CD8-positive, alpha-beta memory T cell (primary cell): ENCODE results near the gene CENPW. TPM values are rescaled to one million over a fixed set of nuclear protein-coding genes. Genes with fewer than 3 reads are reported as not detected.
A peak's percentile ranks its signal among the peaks of the same experiment; 100 is the strongest.

Experiments
- CTCF ChIA-PET: fragments of 350-600 bp; sonication (Branson Sonifier 250); formaldehyde crosslinking; loops from one replicate; lab custom pipeline; 2021; ENCODE audit warnings: antibody characterized with exemption; lab: Charles Lee
- POLR2A ChIA-PET: fragments of 350-600 bp; sonication (Branson Sonifier 250); formaldehyde crosslinking; loops from one replicate; lab custom pipeline; 2021; ENCODE audit warnings: antibody characterized with exemption; lab: Charles Lee
- DNase-seq, 5 donors: peaks; one replicate each; pipeline versions ENCODE4 v3.0.0 to v3.0.0-alpha.2; 2020 to 2022; ENCODE audit warnings: mixed read lengths in 1 of 5
- H3K27ac ChIP-seq: one replicate; pipeline ENCODE4 v1.7.0; 2013; ENCODE audit warnings: low read depth, mild to moderate bottlenecking, low read length, moderate library complexity
- H3K27me3 ChIP-seq: 2 replicates; pipeline ENCODE4 v1.7.0; 2013; ENCODE audit warnings: low read length, mild to moderate bottlenecking; ENCODE audit not compliant: insufficient read depth, poor library complexity, severe bottlenecking
- H3K36me3 ChIP-seq: 2 replicates; pipeline ENCODE4 v1.7.0; 2013; ENCODE audit warnings: mild to moderate bottlenecking, low read length, moderate library complexity; ENCODE audit not compliant: insufficient read depth
- H3K4me1 ChIP-seq: 2 replicates; pipeline ENCODE4 v1.7.0; 2013; ENCODE audit warnings: mild to moderate bottlenecking, low read length, moderate library complexity; ENCODE audit not compliant: insufficient read depth
- H3K4me3 ChIP-seq: 2 replicates; pipeline ENCODE4 v1.7.0; 2013; ENCODE audit warnings: mild to moderate bottlenecking, low read length
- H3K9me3 ChIP-seq: 2 replicates; pipeline ENCODE4 v1.7.0; 2013; ENCODE audit warnings: mild to moderate bottlenecking, low read length
- H3K27ac Mint-ChIP-seq, 8 donors: one replicate each; pipeline ENCODE4 v1.8.0; 2020 to 2021; ENCODE audit warnings: mixed read lengths in 8 of 8, mild to moderate bottlenecking in 6 of 8, inconsistent platforms in 3 of 8, moderate library complexity in 3 of 8
- H3K27me3 Mint-ChIP-seq, 2 donors: one replicate each; pipeline ENCODE4 v1.8.0; 2020 to 2021; ENCODE audit warnings: mixed read lengths in 2 of 2, mild to moderate bottlenecking in 1 of 2, moderate library complexity in 1 of 2
- H3K36me3 Mint-ChIP-seq, 3 donors: one replicate each; pipeline ENCODE4 v1.8.0; 2020 to 2021; ENCODE audit warnings: mixed read lengths in 3 of 3, inconsistent platforms in 1 of 3, mild to moderate bottlenecking in 1 of 3
- H3K4me1 Mint-ChIP-seq, 3 donors: one replicate each; pipeline ENCODE4 v1.8.0; 2020 to 2021; ENCODE audit warnings: mixed read lengths in 3 of 3, inconsistent platforms in 1 of 3, mild to moderate bottlenecking in 1 of 3
- H3K4me3 Mint-ChIP-seq, 7 donors: one replicate each; pipeline ENCODE4 v1.8.0; 2020 to 2021; ENCODE audit warnings: mixed read lengths in 7 of 7, mild to moderate bottlenecking in 6 of 7, moderate library complexity in 4 of 7, inconsistent platforms in 2 of 7
- H3K9me3 Mint-ChIP-seq, 5 donors: one replicate each; pipeline ENCODE4 v1.8.0; 2020 to 2022; ENCODE audit warnings: mixed read lengths in 5 of 5, mild to moderate bottlenecking in 3 of 5, moderate library complexity in 2 of 5, inconsistent platforms in 1 of 5
- polyA plus RNA-seq: library from polyadenylated mRNA; unstranded; fragments of 300-500 nt; fragmentation: Illumina TruSeq; gene quantifications from one replicate; pipeline ENCODE4 v1.2.3, GENCODE V29; 2021
- total RNA-seq, 2 experiments: library from RNA; stranded (reverse); gene quantifications; one replicate each; pipeline ENCODE4 v1.2.3, GENCODE V29; 2021

The CENPW gene
- total and polyA plus RNA-seq, 3 experiments from 2014 or later = 3.1 to 54.1 (median 50.0) TPM

- H3K4me1 Mint-ChIP-seq = no peaks in the 10 kb centered on the region
- no peak overlapping the region for H3K4me3 ChIP-seq
- peaks cover 0 to 6% of the 10 kb centered on the region in 2 donors for H3K27me3 Mint-ChIP-seq
- H3K9me3 Mint-ChIP-seq = no peaks in the 10 kb centered on the region
- no peaks in the 10 kb centered on the region for H3K36me3 ChIP-seq
- no peak overlapping the region for H3K4me3 Mint-ChIP-seq
- POLR2A ChIA-PET = no interaction called here
- no peak for DNase-seq
- CTCF ChIA-PET = no interaction called here
- H3K27ac Mint-ChIP-seq = no peak overlapping the region
- no peaks in the 10 kb centered on the region for H3K4me1 ChIP-seq
- H3K27me3 ChIP-seq = no peaks in the 10 kb centered on the region
- H3K27ac ChIP-seq = no peak overlapping the region
- no peaks in the 10 kb centered on the region for H3K36me3 Mint-ChIP-seq
- H3K9me3 ChIP-seq = no peaks in the 10 kb centered on the region
Observed at GRCh38 chr6:126313941-126314340, 26.0 kb upstream of the CENPW start.

GRCh38 chr6:126318797-126319196 lies 21.1 kb upstream of the CENPW start:
- Mint-ChIP-seq H3K9me3 (no peaks in the 10 kb centered on the region), H3K36me3 (no peaks in the 10 kb centered on the region), H3K4me3 (no peak overlapping the region), H3K4me1 (no peaks in the 10 kb centered on the region), H3K27me3 (peaks cover 2 to 14% of the 10 kb centered on the region in 2 donors), H3K27ac (no peak overlapping the region)
- no peaks in the 10 kb centered on the region for H3K9me3 ChIP-seq
- H3K4me3 ChIP-seq = no peak overlapping the region
- no peaks in the 10 kb centered on the region for H3K36me3 ChIP-seq
- POLR2A ChIA-PET = no interaction called here
- no peak overlapping the region for H3K27ac ChIP-seq
- DNase-seq = no peak
- no peaks in the 10 kb centered on the region for H3K4me1 ChIP-seq
- no peaks in the 10 kb centered on the region for H3K27me3 ChIP-seq
- CTCF ChIA-PET = no interaction called here

- Mint-ChIP-seq H3K4me1 (no peaks in the 10 kb centered on the region), H3K36me3 (no peaks in the 10 kb centered on the region), H3K27me3 (no peaks in the 10 kb centered on the region), H3K27ac (no peak overlapping the region), H3K4me3 (no peak overlapping the region), H3K9me3 (peaks cover 0 to 2% (median 0%) of the 10 kb centered on the region in 5 donors)
- Histone ChIP-seq H3K4me3 (no peak overlapping the region), H3K36me3 (no peaks in the 10 kb centered on the region), H3K9me3 (no peaks in the 10 kb centered on the region), H3K27me3 (no peaks in the 10 kb centered on the region), H3K27ac (no peak overlapping the region), H3K4me1 (no peaks in the 10 kb centered on the region)
- ChIA-PET POLR2A (no interaction called here), CTCF (no interaction called here)
- DNase-seq = no peak
Observed at GRCh38 chr6:126333729-126334128, 6.2 kb upstream of the CENPW start.

- no peak overlapping the region for H3K4me3 Mint-ChIP-seq
- POLR2A ChIA-PET = no interaction called here
- H3K36me3 Mint-ChIP-seq = no peaks in the 10 kb centered on the region
- CTCF ChIA-PET = no interaction called here
- Histone ChIP-seq H3K36me3 (no peaks in the 10 kb centered on the region), H3K9me3 (no peaks in the 10 kb centered on the region), H3K27ac (no peak overlapping the region), H3K27me3 (no peaks in the 10 kb centered on the region), H3K4me1 (no peaks in the 10 kb centered on the region), H3K4me3 (no peak overlapping the region)
- H3K27ac Mint-ChIP-seq = no peak overlapping the region
- H3K4me1 Mint-ChIP-seq = no peaks in the 10 kb centered on the region
- DNase-seq = no peak
- H3K27me3 Mint-ChIP-seq = no peaks in the 10 kb centered on the region
- peaks cover 0 to 2% (median 0%) of the 10 kb centered on the region in 5 donors for H3K9me3 Mint-ChIP-seq
Observed at GRCh38 chr6:126335210-126335609, 4.7 kb upstream of the CENPW start.

GRCh38 chr6:126337323-126337722 lies 2.6 kb upstream of the CENPW start:
- ChIA-PET POLR2A (no interaction called here), CTCF (no interaction called here)
- no peak overlapping the region for H3K27ac ChIP-seq
- no peaks in the 10 kb centered on the region for H3K36me3 Mint-ChIP-seq
- H3K4me3 Mint-ChIP-seq = no peak overlapping the region
- no peaks in the 10 kb centered on the region for H3K27me3 Mint-ChIP-seq
- peaks cover 0 to under 1% (median 0%) of the 10 kb centered on the region in 5 donors for H3K9me3 Mint-ChIP-seq
- H3K9me3 ChIP-seq = no peaks in the 10 kb centered on the region
- H3K36me3 ChIP-seq = no peaks in the 10 kb centered on the region
- H3K27ac Mint-ChIP-seq = no peak overlapping the region
- DNase-seq = no peak
- no peak overlapping the region for H3K4me3 ChIP-seq
- peaks cover 9% of the 10 kb centered on the region for H3K4me1 ChIP-seq
- no peaks in the 10 kb centered on the region for H3K27me3 ChIP-seq
- H3K4me1 Mint-ChIP-seq = peaks cover 8 to 9% (median 8%) of the 10 kb centered on the region in 3 donors

GRCh38 chr6:126341126-126341525 lies 1.2 kb downstream of the CENPW start:
- ChIA-PET CTCF (no interaction called here), POLR2A (no interaction called here)
- Mint-ChIP-seq H3K27me3 (no peaks in the 10 kb centered on the region), H3K27ac (peak overlapping the region in 2 of 8 donors; percentile 22 to 76), H3K4me3 (peak overlapping the region in 4 of 7 donors; percentile 10 to 49 (median 34)), H3K9me3 (no peaks in the 10 kb centered on the region), H3K4me1 (peaks cover 8 to 14% (median 9%) of the 10 kb centered on the region in 3 donors), H3K36me3 (no peaks in the 10 kb centered on the region)
- Histone ChIP-seq H3K27ac (peak overlapping the region; percentile 51), H3K36me3 (no peaks in the 10 kb centered on the region), H3K4me1 (peaks cover 9% of the 10 kb centered on the region), H3K4me3 (peak overlapping the region; percentile 84), H3K9me3 (no peaks in the 10 kb centered on the region), H3K27me3 (no peaks in the 10 kb centered on the region)
- no peak for DNase-seq

- Histone ChIP-seq H3K9me3 (no peaks in the 10 kb centered on the region), H3K27ac (no peak overlapping the region), H3K36me3 (no peaks in the 10 kb centered on the region), H3K4me3 (no peak overlapping the region), H3K4me1 (peaks cover 9% of the 10 kb centered on the region), H3K27me3 (no peaks in the 10 kb centered on the region)
- H3K36me3 Mint-ChIP-seq = no peaks in the 10 kb centered on the region
- no peak overlapping the region for H3K4me3 Mint-ChIP-seq
- no peak overlapping the region for H3K27ac Mint-ChIP-seq
- ChIA-PET POLR2A (no interaction called here), CTCF (no interaction called here)
- DNase-seq = no peak
- no peaks in the 10 kb centered on the region for H3K9me3 Mint-ChIP-seq
- peaks cover 8 to 14% (median 9%) of the 10 kb centered on the region in 3 donors for H3K4me1 Mint-ChIP-seq
- no peaks in the 10 kb centered on the region for H3K27me3 Mint-ChIP-seq
Observed at GRCh38 chr6:126344181-126344580, 4.3 kb downstream of the CENPW start.

GRCh38 chr6:126351960-126352359 lies 12.0 kb downstream of the CENPW start:
- no peak overlapping the region for H3K4me3 Mint-ChIP-seq

GRCh38 chr6:126352514-126352913 lies 12.6 kb downstream of the CENPW start:
- no peaks in the 10 kb centered on the region for H3K9me3 ChIP-seq
- CTCF ChIA-PET = no interaction called here

More at GRCh38 chr6:126351960-126352359, 12.0 kb downstream of the CENPW start:
- Histone ChIP-seq H3K4me3 (no peak overlapping the region), H3K27me3 (no peaks in the 10 kb centered on the region), H3K36me3 (no peaks in the 10 kb centered on the region), H3K9me3 (no peaks in the 10 kb centered on the region), H3K4me1 (no peaks in the 10 kb centered on the region), H3K27ac (no peak overlapping the region)
- Mint-ChIP-seq H3K36me3 (no peaks in the 10 kb centered on the region), H3K4me1 (no peaks in the 10 kb centered on the region), H3K27me3 (no peaks in the 10 kb centered on the region), H3K9me3 (peaks cover 0 to 5% (median 3%) of the 10 kb centered on the region in 5 donors), H3K27ac (no peak overlapping the region)
- DNase-seq = no peak
- CTCF ChIA-PET = no interaction called here
- POLR2A ChIA-PET = no interaction called here

More at GRCh38 chr6:126352514-126352913, 12.6 kb downstream of the CENPW start:
- POLR2A ChIA-PET = no interaction called here
- Mint-ChIP-seq H3K27ac (no peak overlapping the region), H3K27me3 (no peaks in the 10 kb centered on the region), H3K4me3 (no peak overlapping the region), H3K9me3 (peaks cover 0 to 10% (median 4%) of the 10 kb centered on the region in 5 donors), H3K4me1 (no peaks in the 10 kb centered on the region), H3K36me3 (no peaks in the 10 kb centered on the region)
- no peak overlapping the region for H3K4me3 ChIP-seq
- no peak for DNase-seq
- H3K36me3 ChIP-seq = no peaks in the 10 kb centered on the region
- H3K4me1 ChIP-seq = no peaks in the 10 kb centered on the region
- no peaks in the 10 kb centered on the region for H3K27me3 ChIP-seq
- H3K27ac ChIP-seq = no peak overlapping the region
